ENCODE measurements around the gene MAPK1.

DNA sequence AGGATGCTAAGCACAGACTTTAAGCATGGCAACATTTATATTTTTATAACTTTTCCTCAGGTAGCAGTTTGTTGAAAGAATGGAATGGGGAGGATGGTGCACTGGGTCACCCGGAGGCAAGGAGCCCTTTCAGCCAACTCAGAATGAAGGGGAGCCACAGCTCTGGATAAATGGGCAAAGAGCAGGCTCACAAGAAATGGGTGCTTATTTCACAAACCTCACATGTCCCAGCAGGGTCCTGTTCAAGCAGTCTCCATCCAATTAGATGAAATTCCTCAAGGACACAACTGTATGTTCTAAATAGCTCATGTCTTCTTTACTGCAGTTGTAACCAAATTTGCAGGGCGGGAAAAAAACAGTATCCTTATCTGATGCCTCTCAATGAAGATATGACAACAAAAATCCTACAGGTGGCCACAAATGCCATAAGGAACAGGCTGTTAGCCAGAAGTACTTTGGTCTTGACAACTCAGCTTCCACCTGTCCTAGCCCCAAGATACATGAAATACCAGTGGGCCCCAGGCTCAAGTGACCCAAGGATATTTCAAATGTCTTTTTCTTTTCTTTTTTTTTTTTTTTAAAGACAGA, 48.2 kb downstream of the MAPK1 start:
- TF ChIP-seq FOXP2 (optimal IDR thresholded peaks at IDR 0.05; ENCODE audit: control extremely low read depth, extremely low read length, insufficient read depth) (no peak), POLR2AphosphoS5 (IDR thresholded peaks at IDR 0.05; ENCODE audit: borderline replicate concordance, low read depth, low read length) (no peak), EZH2 (IDR thresholded peaks at IDR 0.05) (no peak)

Data from SK-N-MC (cell line).